ENCODE data around the gene DDX54.

The DDX54 gene

DNA sequence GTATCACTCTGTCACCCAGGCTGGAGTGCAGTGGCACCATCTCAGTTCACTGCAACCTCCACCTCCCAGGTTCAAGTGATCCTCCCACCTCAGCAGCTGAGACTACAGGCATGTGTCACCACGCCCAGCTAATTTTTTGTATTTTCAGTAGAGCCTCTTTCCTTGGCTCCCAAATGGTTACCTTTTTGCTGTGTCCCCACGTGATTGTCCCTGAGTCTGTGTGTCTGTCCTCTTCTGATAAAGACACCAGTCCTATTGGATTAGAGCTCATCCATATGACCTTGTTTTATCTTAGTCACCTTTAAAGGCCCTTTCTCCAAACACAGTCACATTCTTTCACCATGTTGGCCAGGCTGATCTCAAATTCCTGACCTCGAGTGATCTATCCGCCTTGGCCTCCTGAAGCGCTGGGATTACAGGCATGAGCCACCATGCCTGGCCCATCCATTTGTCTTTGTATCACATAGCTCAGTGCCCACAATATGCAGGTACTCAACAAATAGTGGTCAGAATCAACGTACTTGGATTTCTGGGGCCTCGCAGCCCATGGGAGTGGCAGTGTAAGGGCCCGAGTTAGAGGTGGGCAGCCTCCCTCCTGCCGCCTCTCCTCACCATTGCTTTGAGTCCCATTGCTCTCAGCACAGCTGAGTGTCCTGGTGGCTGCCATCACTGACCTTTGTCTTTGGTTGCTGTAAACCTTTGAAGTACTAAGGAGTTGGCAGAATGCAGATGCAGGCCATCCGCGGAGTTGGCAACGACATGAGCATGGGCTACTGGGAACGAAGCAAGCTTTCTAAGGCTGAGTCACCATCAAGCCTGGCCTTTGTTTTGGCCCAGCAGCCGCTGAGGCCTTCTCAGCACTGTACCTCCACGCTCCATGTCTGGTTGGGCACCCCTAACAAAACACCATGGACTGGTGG, 45.3 kb upstream of the DDX54 start:
- Histone ChIP-seq H4K20me1 (ENCODE audit: insufficient read depth, low read length) (no peaks in the 10 kb centered on the region), H3K9me3 (ENCODE audit: insufficient read depth, low read length) (no peaks in the 10 kb centered on the region), H3K27me3 (ENCODE audit: low read depth, low read length) (no peaks in the 10 kb centered on the region), H2AFZ (ENCODE audit: low read depth, low read length) (no peak overlapping the region), H3K9ac (ENCODE audit: low read length) (peak overlapping the region; percentile 11; the same call in 1 of the 2 replicates), H3K27ac (ENCODE audit: low read length) (peak overlapping the region; percentile 90), H3K4me1 (ENCODE audit: low read length) (peaks cover 59% of the 10 kb centered on the region), H3K4me3 (ENCODE audit: low read length) (no peak overlapping the region), H3K79me2 (ENCODE audit: low read length) (no peaks in the 10 kb centered on the region), H3K4me2 (ENCODE audit: low read length) (peak overlapping the region; percentile 45), H3K36me3 (replicated peaks; ENCODE audit: low read depth, low read length) (peaks cover 67% of the 10 kb centered on the region)
- TF ChIP-seq EZH2phosphoT487 (IDR thresholded peaks at IDR 0.05; ENCODE audit: low read depth) = no peak
- TF ChIP-seq, protein P1, sequence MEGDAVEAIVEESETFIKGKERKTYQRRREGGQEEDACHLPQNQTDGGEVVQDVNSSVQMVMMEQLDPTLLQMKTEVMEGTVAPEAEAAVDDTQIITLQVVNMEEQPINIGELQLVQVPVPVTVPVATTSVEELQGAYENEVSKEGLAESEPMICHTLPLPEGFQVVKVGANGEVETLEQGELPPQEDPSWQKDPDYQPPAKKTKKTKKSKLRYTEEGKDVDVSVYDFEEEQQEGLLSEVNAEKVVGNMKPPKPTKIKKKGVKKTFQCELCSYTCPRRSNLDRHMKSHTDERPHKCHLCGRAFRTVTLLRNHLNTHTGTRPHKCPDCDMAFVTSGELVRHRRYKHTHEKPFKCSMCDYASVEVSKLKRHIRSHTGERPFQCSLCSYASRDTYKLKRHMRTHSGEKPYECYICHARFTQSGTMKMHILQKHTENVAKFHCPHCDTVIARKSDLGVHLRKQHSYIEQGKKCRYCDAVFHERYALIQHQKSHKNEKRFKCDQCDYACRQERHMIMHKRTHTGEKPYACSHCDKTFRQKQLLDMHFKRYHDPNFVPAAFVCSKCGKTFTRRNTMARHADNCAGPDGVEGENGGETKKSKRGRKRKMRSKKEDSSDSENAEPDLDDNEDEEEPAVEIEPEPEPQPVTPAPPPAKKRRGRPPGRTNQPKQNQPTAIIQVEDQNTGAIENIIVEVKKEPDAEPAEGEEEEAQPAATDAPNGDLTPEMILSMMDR (IDR thresholded peaks at IDR 0.05; ENCODE audit: low read depth, low read length) = no peak

DNA sequence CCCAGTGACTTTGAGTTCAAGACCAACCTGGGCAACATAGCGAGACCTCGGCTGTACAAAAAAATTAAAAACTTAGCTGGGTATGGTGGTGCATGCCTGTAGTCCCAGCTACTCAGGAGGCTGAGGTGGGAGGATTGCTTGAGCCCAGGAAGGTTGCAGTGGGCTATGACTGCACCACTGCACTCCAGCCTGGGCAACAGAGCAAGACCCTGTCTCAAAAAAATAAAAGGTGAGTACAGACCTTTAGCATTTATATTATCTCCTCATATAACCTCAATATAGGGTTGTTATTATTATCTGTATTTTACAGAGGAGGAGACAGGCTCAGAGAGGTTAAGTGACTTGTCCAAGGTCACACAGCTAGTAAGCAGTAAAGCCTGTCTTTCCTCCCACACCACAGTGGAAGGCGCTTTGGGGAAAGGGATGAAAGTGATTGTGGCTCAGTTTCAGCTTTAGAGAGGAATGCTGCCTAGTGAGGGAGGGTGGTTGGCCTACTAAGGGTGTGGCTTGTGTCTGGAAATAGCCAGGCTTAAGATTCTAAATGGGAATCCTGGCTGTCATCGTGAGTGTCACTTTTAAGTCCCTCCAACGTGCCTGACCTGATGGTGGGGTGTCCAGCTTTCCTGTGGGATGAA, 43.2 kb upstream of the DDX54 start:
- Histone ChIP-seq H4K20me1 (ENCODE audit: insufficient read depth, low read length) (no peaks in the 10 kb centered on the region), H3K27me3 (ENCODE audit: low read depth, low read length) (no peaks in the 10 kb centered on the region), H3K4me2 (ENCODE audit: low read length) (peak overlapping the region; percentile 45), H3K9ac (ENCODE audit: low read length) (peak overlapping the region; percentile 38; the same call in 1 of the 2 replicates), H2AFZ (ENCODE audit: low read depth, low read length) (no peak overlapping the region), H3K27ac (ENCODE audit: low read length) (peak overlapping the region; percentile 90), H3K36me3 (replicated peaks; ENCODE audit: low read depth, low read length) (peaks cover 50% of the 10 kb centered on the region), H3K79me2 (ENCODE audit: low read length) (peaks cover 7% of the 10 kb centered on the region; the same call in 1 of the 2 replicates), H3K9me3 (ENCODE audit: insufficient read depth, low read length) (no peaks in the 10 kb centered on the region), H3K4me1 (ENCODE audit: low read length) (peaks cover 62% of the 10 kb centered on the region), H3K4me3 (ENCODE audit: low read length) (0 out of 2 replicates have a peak overlapping the region, but pooled peaks have one; percentile 13)
- TF ChIP-seq, protein P1 (IDR thresholded peaks at IDR 0.05; ENCODE audit: low read depth, low read length) = no peak
- no peak for TF ChIP-seq EZH2phosphoT487 (IDR thresholded peaks at IDR 0.05; ENCODE audit: low read depth)

DNA sequence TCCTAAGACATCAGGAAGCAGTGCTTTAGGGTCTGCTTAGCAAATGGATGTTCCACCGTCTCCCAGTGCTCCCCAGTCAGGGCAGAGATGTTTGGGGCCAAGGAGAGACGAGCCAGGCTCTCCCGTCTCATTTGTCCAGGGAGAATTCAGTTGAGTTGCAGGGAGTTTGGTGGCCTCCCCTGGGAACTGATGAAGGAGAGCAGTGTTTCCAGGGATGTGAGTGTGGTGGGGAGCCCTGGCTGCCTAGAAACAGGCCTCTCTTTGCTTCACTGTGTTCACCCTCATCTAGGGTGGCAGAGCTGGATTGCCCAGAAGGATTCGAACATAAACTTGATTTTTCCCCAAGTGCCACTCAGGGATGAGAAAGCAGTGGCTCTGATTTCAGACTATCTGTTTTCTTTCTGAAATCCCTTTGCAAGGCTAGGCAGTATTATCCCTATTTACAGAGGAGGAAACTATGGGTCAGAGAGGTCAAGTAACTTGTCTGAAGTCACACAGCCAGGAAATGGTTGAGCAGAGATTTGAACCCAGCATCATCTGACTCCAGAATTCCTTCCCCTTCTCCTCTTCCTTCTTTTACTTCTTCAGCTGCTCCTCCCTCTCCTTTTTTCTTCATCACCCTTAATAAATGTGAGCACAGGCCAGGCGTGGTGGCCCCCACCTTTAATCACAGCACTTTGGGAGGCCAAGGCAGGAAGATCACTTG, 42.6 kb upstream of the DDX54 start:
- H3K4me3 ChIP-seq (ENCODE audit: low read length) = no peak overlapping the region
- H3K79me2 ChIP-seq (ENCODE audit: low read length) = peaks cover 12% of the 10 kb centered on the region; the same call in 1 of the 2 replicates
- H3K9ac ChIP-seq (ENCODE audit: low read length) = no peak overlapping the region
- no peaks in the 10 kb centered on the region for H4K20me1 ChIP-seq (ENCODE audit: insufficient read depth, low read length)
- peaks cover 60% of the 10 kb centered on the region for H3K4me1 ChIP-seq (ENCODE audit: low read length)
- H3K27ac ChIP-seq (ENCODE audit: low read length) = no peak overlapping the region
- H3K36me3 ChIP-seq (replicated peaks; ENCODE audit: low read depth, low read length) = peaks cover 50% of the 10 kb centered on the region
- no peaks in the 10 kb centered on the region for H3K9me3 ChIP-seq (ENCODE audit: insufficient read depth, low read length)
- H3K4me2 ChIP-seq (ENCODE audit: low read length) = no peak overlapping the region
- no peak overlapping the region for H2AFZ ChIP-seq (ENCODE audit: low read depth, low read length)
- no peak for TF ChIP-seq EZH2phosphoT487 (IDR thresholded peaks at IDR 0.05; ENCODE audit: low read depth)
- TF ChIP-seq, protein P1 (IDR thresholded peaks at IDR 0.05; ENCODE audit: low read depth, low read length) = no peak
- H3K27me3 ChIP-seq (ENCODE audit: low read depth, low read length) = no peaks in the 10 kb centered on the region
